ENCODE data around the gene PLVAP. TPM values are rescaled to one million over a fixed set of nuclear protein-coding genes. Genes with fewer than 3 reads are reported as not detected.

The PLVAP gene
- total and polyA plus RNA-seq, 9 of the 15 experiments (the other 6 are each of a cell fraction or from before 2014, with no cell fraction given): 0.09 to 0.84 (median 0.51) TPM; not detected in 4

GRCh38 chr19:17333611-17334413 lies 43.3 kb downstream of the PLVAP start (continued):
- TF ChIP-seq, protein P1, sequence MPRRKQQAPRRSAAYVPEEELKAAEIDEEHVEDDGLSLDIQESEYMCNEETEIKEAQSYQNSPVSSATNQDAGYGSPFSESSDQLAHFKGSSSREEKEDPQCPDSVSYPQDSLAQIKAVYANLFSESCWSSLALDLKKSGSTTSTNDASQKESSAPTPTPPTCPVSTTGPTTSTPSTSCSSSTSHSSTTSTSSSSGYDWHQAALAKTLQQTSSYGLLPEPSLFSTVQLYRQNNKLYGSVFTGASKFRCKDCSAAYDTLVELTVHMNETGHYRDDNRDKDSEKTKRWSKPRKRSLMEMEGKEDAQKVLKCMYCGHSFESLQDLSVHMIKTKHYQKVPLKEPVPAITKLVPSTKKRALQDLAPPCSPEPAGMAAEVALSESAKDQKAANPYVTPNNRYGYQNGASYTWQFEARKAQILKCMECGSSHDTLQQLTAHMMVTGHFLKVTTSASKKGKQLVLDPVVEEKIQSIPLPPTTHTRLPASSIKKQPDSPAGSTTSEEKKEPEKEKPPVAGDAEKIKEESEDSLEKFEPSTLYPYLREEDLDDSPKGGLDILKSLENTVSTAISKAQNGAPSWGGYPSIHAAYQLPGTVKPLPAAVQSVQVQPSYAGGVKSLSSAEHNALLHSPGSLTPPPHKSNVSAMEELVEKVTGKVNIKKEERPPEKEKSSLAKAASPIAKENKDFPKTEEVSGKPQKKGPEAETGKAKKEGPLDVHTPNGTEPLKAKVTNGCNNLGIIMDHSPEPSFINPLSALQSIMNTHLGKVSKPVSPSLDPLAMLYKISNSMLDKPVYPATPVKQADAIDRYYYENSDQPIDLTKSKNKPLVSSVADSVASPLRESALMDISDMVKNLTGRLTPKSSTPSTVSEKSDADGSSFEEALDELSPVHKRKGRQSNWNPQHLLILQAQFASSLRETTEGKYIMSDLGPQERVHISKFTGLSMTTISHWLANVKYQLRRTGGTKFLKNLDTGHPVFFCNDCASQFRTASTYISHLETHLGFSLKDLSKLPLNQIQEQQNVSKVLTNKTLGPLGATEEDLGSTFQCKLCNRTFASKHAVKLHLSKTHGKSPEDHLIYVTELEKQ (CRISPR knock-in tag; IDR thresholded peaks at IDR 0.05): no peak
- TF ChIP-seq CBX2 (IDR thresholded peaks at IDR 0.05; ENCODE audit: insufficient read depth, low read length, poor library complexity, severe bottlenecking) (no peak), MYBL2 (IDR thresholded peaks at IDR 0.05; ENCODE audit: low read depth) (no peak), MYBL2 (CRISPR knock-in tag; IDR thresholded peaks at IDR 0.05; ENCODE audit: borderline replicate concordance) (no peak), ZBED1 (IDR thresholded peaks at IDR 0.05) (no peak; the same call in none of the 2 replicates), ZNF354B (CRISPR knock-in tag; IDR thresholded peaks at IDR 0.05) (no peak), FIP1L1 (IDR thresholded peaks at IDR 0.05; ENCODE audit: low read depth, low read length, poor library complexity, severe bottlenecking) (no peak), ZNF644 (tag; IDR thresholded peaks at IDR 0.05; ENCODE audit: low read depth) (no peak), ZNF316 (IDR thresholded peaks at IDR 0.05) (no peak), ZNF398 (CRISPR knock-in tag; IDR thresholded peaks at IDR 0.05) (no peak), SRF (CRISPR knock-in tag; IDR thresholded peaks at IDR 0.05) (no peak), ZNF274 (IDR thresholded peaks at IDR 0.05; ENCODE audit: borderline replicate concordance, low read depth, low read length) (no peak; the same call in 1 of the 2 replicates), KLF16 (IDR thresholded peaks at IDR 0.05) (no peak), TRIM28 (IDR thresholded peaks at IDR 0.05) (peak; percentile 21; the same call in 1 of the 2 replicates), POLR2H (tag; IDR thresholded peaks at IDR 0.05; ENCODE audit: low read depth) (no peak), SMARCB1 (IDR thresholded peaks at IDR 0.05; ENCODE audit: insufficient read length, low read depth) (no peak), MXI1 (IDR thresholded peaks at IDR 0.05; ENCODE audit: low read depth, low read length) (no peak), SIN3B (IDR thresholded peaks at IDR 0.05; ENCODE audit: low read depth) (no peak), BDP1 (IDR thresholded peaks at IDR 0.05; ENCODE audit: insufficient read depth, insufficient read length) (no peak), TFAP4 (CRISPR knock-in tag; IDR thresholded peaks at IDR 0.05; ENCODE audit: borderline replicate concordance) (peak; percentile 71)
- TF ChIP-seq, protein P2, sequence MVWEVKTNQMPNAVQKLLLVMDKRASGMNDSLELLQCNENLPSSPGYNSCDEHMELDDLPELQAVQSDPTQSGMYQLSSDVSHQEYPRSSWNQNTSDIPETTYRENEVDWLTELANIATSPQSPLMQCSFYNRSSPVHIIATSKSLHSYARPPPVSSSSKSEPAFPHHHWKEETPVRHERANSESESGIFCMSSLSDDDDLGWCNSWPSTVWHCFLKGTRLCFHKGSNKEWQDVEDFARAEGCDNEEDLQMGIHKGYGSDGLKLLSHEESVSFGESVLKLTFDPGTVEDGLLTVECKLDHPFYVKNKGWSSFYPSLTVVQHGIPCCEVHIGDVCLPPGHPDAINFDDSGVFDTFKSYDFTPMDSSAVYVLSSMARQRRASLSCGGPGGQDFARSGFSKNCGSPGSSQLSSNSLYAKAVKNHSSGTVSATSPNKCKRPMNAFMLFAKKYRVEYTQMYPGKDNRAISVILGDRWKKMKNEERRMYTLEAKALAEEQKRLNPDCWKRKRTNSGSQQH (CRISPR knock-in tag; IDR thresholded peaks at IDR 0.05): 0 out of 2 replicates have a peak, but pooled peaks have one; percentile 40

All from K562 (cell line).